ENCODE data around the gene LIPI.

Gene LIPI

DNA sequence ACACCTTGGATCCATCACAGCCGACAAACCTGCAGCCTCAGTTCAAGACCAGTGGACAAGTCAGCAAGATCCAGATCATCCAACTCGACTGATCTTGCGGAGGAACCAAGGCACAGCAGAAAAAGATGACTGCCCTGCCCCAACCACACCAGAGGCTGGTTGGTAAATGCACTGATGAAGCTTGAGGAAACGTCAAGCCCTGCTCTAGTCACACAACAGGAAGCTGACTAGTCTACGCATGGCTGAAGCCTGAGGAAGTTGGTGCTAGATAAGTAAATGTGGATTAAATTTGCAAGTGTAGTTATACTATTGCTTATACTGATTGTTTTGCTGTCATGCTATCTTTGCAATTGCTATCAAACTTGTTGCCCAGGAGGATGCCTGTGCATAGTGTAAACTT lies 89.0 kb downstream of the LIPI start (continued):
- no peak for TF ChIP-seq ZNF843 (tag by site-specific recombination; IDR thresholded peaks at IDR 0.05)
- no peak for TF ChIP-seq ZNF138 (tag by site-specific recombination; IDR thresholded peaks at IDR 0.05; ENCODE audit: borderline replicate concordance)
- TF ChIP-seq ZNF366 (tag by site-specific recombination; conservative IDR thresholded peaks at IDR 0.05), result no peak

DNA sequence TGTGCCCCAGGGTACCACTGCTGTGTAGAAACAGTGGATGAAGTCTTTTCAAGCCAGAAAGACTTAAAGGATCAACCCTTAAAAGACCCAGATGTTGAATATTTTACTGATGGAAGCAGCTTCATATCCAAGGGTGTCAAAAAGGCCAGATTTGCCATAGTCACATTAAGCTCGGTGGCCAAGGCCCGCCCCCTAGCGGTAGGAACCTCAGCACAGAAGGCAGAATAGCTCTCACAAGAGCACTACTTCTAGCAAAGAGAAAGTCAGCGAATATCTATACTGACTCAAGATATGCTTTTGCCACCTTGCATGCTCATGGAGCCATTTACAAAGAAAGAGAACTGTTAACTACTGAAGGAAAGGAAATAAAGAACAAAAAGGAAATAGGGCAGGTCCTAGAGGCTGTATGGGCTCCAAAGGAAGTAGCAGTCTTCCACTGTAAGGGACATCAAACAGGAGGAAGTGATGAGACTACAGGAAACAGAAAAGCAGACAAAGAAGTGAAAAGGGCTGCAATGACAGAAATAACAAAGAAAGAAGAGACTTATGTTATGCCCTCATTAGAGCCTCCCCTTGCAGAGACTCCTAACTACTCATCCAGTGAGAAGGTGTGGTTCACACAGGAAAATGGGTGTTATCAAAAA lies 90.5 kb downstream of the LIPI start:
- Histone ChIP-seq H3K27ac (ENCODE audit: extremely low read depth, low read depth, low read length) (no peak overlapping the region), H3K4me3 (ENCODE audit: low read depth, low read length) (no peak overlapping the region), H3K9me3 (ENCODE audit: control insufficient read depth, insufficient read depth, low read depth, low read length) (no peaks in the 10 kb centered on the region), H3K4me1 (ENCODE audit: control insufficient read depth, insufficient read depth, low read length) (no peaks in the 10 kb centered on the region), H3K36me3 (ENCODE audit: control insufficient read depth in 2 of 2, insufficient read depth in 1 of 2, low read length in 2 of 2) (no peaks in the 10 kb centered on the region)
- TF ChIP-seq ZNF624 (tag by site-specific recombination; IDR thresholded peaks at IDR 0.05), result no peak
- TF ChIP-seq GFI1B (tag by site-specific recombination; IDR thresholded peaks at IDR 0.05), result no peak
- TF ChIP-seq ZNF394 (tag by site-specific recombination; IDR thresholded peaks at IDR 0.05; ENCODE audit: borderline replicate concordance), result no peak
- TF ChIP-seq GLIS2 (tag by site-specific recombination; IDR thresholded peaks at IDR 0.05), result no peak
- TF ChIP-seq ZNF654 (tag by site-specific recombination; IDR thresholded peaks at IDR 0.05; ENCODE audit: low read depth), result peak; percentile 11; the same call in 1 of the 2 replicates
- TF ChIP-seq, protein P1, sequence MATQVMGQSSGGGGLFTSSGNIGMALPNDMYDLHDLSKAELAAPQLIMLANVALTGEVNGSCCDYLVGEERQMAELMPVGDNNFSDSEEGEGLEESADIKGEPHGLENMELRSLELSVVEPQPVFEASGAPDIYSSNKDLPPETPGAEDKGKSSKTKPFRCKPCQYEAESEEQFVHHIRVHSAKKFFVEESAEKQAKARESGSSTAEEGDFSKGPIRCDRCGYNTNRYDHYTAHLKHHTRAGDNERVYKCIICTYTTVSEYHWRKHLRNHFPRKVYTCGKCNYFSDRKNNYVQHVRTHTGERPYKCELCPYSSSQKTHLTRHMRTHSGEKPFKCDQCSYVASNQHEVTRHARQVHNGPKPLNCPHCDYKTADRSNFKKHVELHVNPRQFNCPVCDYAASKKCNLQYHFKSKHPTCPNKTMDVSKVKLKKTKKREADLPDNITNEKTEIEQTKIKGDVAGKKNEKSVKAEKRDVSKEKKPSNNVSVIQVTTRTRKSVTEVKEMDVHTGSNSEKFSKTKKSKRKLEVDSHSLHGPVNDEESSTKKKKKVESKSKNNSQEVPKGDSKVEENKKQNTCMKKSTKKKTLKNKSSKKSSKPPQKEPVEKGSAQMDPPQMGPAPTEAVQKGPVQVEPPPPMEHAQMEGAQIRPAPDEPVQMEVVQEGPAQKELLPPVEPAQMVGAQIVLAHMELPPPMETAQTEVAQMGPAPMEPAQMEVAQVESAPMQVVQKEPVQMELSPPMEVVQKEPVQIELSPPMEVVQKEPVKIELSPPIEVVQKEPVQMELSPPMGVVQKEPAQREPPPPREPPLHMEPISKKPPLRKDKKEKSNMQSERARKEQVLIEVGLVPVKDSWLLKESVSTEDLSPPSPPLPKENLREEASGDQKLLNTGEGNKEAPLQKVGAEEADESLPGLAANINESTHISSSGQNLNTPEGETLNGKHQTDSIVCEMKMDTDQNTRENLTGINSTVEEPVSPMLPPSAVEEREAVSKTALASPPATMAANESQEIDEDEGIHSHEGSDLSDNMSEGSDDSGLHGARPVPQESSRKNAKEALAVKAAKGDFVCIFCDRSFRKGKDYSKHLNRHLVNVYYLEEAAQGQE (tag by site-specific recombination; IDR thresholded peaks at IDR 0.05), result no peak
- TF ChIP-seq ZNF791 (tag by site-specific recombination; IDR thresholded peaks at IDR 0.05), result no peak
- ChIA-PET CTCF (interaction anchor here (0.6 to 1.7 kb wide), 12 partner anchors 10 to 861 kb away, joined by 3 to 12 read pairs (median 4); no protein-coding TSS in a partner anchor), POLR2A (no interaction called here)

DNA sequence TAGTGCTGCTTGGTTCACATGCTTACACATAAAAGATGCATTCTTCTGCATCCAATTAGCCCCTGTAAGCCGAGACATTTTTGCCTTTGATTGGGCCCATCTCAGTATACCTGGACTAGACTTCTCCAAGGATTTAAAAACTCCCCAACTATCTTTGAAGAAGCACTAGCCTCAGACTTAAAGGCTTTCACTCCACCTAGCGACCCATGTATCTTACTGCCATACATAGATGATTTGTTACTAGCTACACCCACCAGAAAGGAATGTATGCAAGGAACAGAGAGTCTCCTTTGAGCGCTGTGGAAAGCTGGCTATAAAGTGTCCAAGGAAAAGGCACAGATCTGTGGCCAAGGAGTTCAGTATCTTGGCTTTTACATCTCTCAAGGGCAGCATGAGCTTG lies 91.7 kb downstream of the LIPI start:
- no peaks in the 10 kb centered on the region for H3K4me1 ChIP-seq (ENCODE audit: control insufficient read depth, insufficient read depth, low read length)
- H3K4me3 ChIP-seq (ENCODE audit: low read depth, low read length), result no peak overlapping the region
- TF ChIP-seq ZNF292 (tag by site-specific recombination; IDR thresholded peaks at IDR 0.05; ENCODE audit: borderline replicate concordance, low read depth), result no peak
- TF ChIP-seq, protein P1 (tag by site-specific recombination; IDR thresholded peaks at IDR 0.05), result no peak
- TF ChIP-seq ZNF670 (tag by site-specific recombination; IDR thresholded peaks at IDR 0.05; ENCODE audit: low read depth), result no peak
- no peak for TF ChIP-seq ZNF747 (tag by site-specific recombination; IDR thresholded peaks at IDR 0.05)
- no peak for TF ChIP-seq GLIS1 (tag by site-specific recombination; IDR thresholded peaks at IDR 0.05)
- no peak for TF ChIP-seq ZNF404 (tag by site-specific recombination; IDR thresholded peaks at IDR 0.05)
- no peak for TF ChIP-seq KLF8 (tag by site-specific recombination; IDR thresholded peaks at IDR 0.05)
- no peak for TF ChIP-seq ZNF423 (tag by site-specific recombination; IDR thresholded peaks at IDR 0.05)
- POLR2A ChIA-PET, result no interaction called here
- H3K36me3 ChIP-seq (ENCODE audit: control insufficient read depth in 2 of 2, insufficient read depth in 1 of 2, low read length in 2 of 2), result no peaks in the 10 kb centered on the region; a peak in 1 of 3 replicates
- no peaks in the 10 kb centered on the region for H3K9me3 ChIP-seq (ENCODE audit: control insufficient read depth, insufficient read depth, low read depth, low read length)
- CTCF ChIA-PET, result interaction anchor here (1.3 to 1.7 kb wide), 3 partner anchors 9 to 27 kb away, joined by 4 to 12 read pairs (median 5); no protein-coding TSS in a partner anchor
- H3K27ac ChIP-seq (ENCODE audit: extremely low read depth, low read depth, low read length), result no peak overlapping the region
